HepG2 (cell line): Measurements from ENCODE around the gene ALB. TPM values are rescaled to one million over a fixed set of nuclear protein-coding genes. Genes with fewer than 3 reads are reported as not detected.

Source experiments
- BATF2 ChIP-seq: sonication (generic); formaldehyde crosslinking; IDR thresholded peaks from 2 replicates; pipeline ENCODE4 v1.8.0; 2022; ENCODE audit warnings: mild to moderate bottlenecking, missing genetic modification reagents, moderate library complexity
- CBX1 ChIP-seq: IDR thresholded peaks from one replicate; pipeline ENCODE4 v1.6.1; 2016; ENCODE audit warnings: antibody characterized with exemption, low read depth
- FOSL1 ChIP-seq: sonication (generic); formaldehyde crosslinking; IDR thresholded peaks from 2 replicates; pipeline ENCODE4 v1.9.0; 2021; ENCODE audit warnings: missing genetic modification reagents, borderline replicate concordance
- HMG20A ChIP-seq: IDR thresholded peaks from 2 replicates; pipeline ENCODE4 v1.6.1; 2016; ENCODE audit warnings: borderline replicate concordance
- HMGA1 ChIP-seq: sonication (generic); formaldehyde crosslinking; conservative IDR thresholded peaks from 2 replicates; pipeline ENCODE4 v1.4.0; 2020; ENCODE audit warnings: missing genetic modification reagents
- JUND ChIP-seq: sonication (generic); formaldehyde crosslinking; IDR thresholded peaks from 2 replicates; pipeline ENCODE4 v1.8.0; 2022; ENCODE audit warnings: mild to moderate bottlenecking, missing genetic modification reagents
- KIAA2018 ChIP-seq: sonication (generic); formaldehyde crosslinking; IDR thresholded peaks from 2 replicates; pipeline ENCODE4 v1.5.0; 2020; ENCODE audit warnings: mild to moderate bottlenecking, missing genetic modification reagents, borderline replicate concordance
- MEIS1 ChIP-seq: sonication (generic); formaldehyde crosslinking; IDR thresholded peaks from 2 replicates; pipeline ENCODE4 v1.9.0; 2021; ENCODE audit warnings: mild to moderate bottlenecking, missing genetic modification reagents, moderate library complexity, borderline replicate concordance
- MIXL1 ChIP-seq: IDR thresholded peaks from 2 replicates; pipeline ENCODE4 v1.6.1; 2016
- SMARCC2 ChIP-seq: fragments of 450-650 bp; IDR thresholded peaks from 2 replicates; pipeline ENCODE4 v1.6.1; 2017; ENCODE audit warnings: antibody characterized with exemption, mild to moderate bottlenecking
- TARDBP ChIP-seq: sonication (generic); formaldehyde crosslinking; IDR thresholded peaks from 2 replicates; pipeline ENCODE4 v1.8.0; 2022; ENCODE audit warnings: mild to moderate bottlenecking, missing genetic modification reagents
- TFE3 ChIP-seq: IDR thresholded peaks from 2 replicates; pipeline ENCODE4 v1.6.1; 2016
- U2AF2 ChIP-seq: fragments of 200-400 bp; formaldehyde crosslinking; IDR thresholded peaks from 2 replicates; pipeline ENCODE4 v1.6.1; 2017; ENCODE audit warnings: low read depth, mild to moderate bottlenecking, low read length
- ZNF235 ChIP-seq: sonication (generic); formaldehyde crosslinking; IDR thresholded peaks from 2 replicates; pipeline ENCODE4 v1.8.1; 2023; ENCODE audit warnings: mild to moderate bottlenecking, missing genetic modification reagents, borderline replicate concordance
- ZNF552 ChIP-seq: sonication (generic); formaldehyde crosslinking; IDR thresholded peaks from 2 replicates; pipeline ENCODE4 v1.9.0; 2022; ENCODE audit warnings: missing genetic modification reagents, mild to moderate bottlenecking, borderline replicate concordance
- ZNF558 ChIP-seq: sonication (generic); formaldehyde crosslinking; IDR thresholded peaks from 2 replicates; pipeline ENCODE4 v1.9.0; 2022; ENCODE audit warnings: mild to moderate bottlenecking, missing genetic modification reagents, borderline replicate concordance
- polyA plus RNA-seq, 8 experiments: library from polyadenylated mRNA; depleted of rRNA in 3 of 8; stranded (reverse) in 7 of 8; unstranded in 1 of 8; fragments of >200 nt; fragmentation: Illumina TruSeq in 4 of 8; extraction: Trizol in 4 of 8; gene quantifications; 2 replicates each; pipeline versions ENCODE4 v1.2.1 to v1.2.3, GENCODE V29; 2011 to 2016; ENCODE audit warnings: low read depth in 4 of 8, missing spikeins in 1 of 8, mixed read lengths in 1 of 8; ENCODE audit not compliant: insufficient read depth in 1 of 8
- total RNA-seq, 5 experiments: library from RNA; depleted of rRNA; stranded (reverse); fragments of >200 nt; fragmentation: Illumina TruSeq; extraction: Trizol; gene quantifications; 2 replicates each; pipeline ENCODE4 v1.2.3, GENCODE V29; 2016; ENCODE audit warnings: low read depth in 1 of 5

The ALB gene
- total and polyA plus RNA-seq, 2 of the 13 experiments (the other 11 are each of a cell fraction or from before 2014, with no cell fraction given), result 22,259 to 22,625 TPM

GRCh38 chr4:73458184-73459047 is 54.3 kb downstream of the ALB start (continued):
- no peak for TF ChIP-seq KIAA2018 (CRISPR knock-in tag)
- TF ChIP-seq TARDBP (CRISPR knock-in tag), result peak; percentile 22; the same call in 1 of the 2 replicates
- TF ChIP-seq FOSL1 (CRISPR knock-in tag), result 0 out of 2 replicates have a peak, but pooled peaks have one; percentile 20
- no peak for TF ChIP-seq U2AF2
- no peak for TF ChIP-seq ZNF235 (CRISPR knock-in tag)
- TF ChIP-seq BATF2 (CRISPR knock-in tag), result no peak
- TF ChIP-seq CBX1, result no peak
- no peak for TF ChIP-seq MIXL1 (CRISPR knock-in tag)
- no peak for TF ChIP-seq TFE3 (CRISPR knock-in tag)
- TF ChIP-seq MEIS1 (CRISPR knock-in tag), result no peak
- no peak for TF ChIP-seq JUND (CRISPR knock-in tag)
- no peak for TF ChIP-seq ZNF558 (CRISPR knock-in tag)
- no peak for TF ChIP-seq HMG20A (CRISPR knock-in tag)
- TF ChIP-seq HMGA1, result no peak
- TF ChIP-seq ZNF552 (CRISPR knock-in tag), result 0 out of 2 replicates have a peak, but pooled peaks have one; percentile 38
- TF ChIP-seq SMARCC2, result no peak
